Cortex of kidney (tissue), 1 donor: Measurements from ENCODE around the gene MIPOL1.
"Not testable (repeated sequence)": the region's sequence is repeated elsewhere in the genome, so short reads cannot be mapped to it uniquely, and the experiment has no call there.

ENCODE experiments used
- DNase-seq: peaks from one replicate; lab custom pipeline; 2025; lab: John Stamatoyannopoulos, UW

Gene MIPOL1

DNA sequence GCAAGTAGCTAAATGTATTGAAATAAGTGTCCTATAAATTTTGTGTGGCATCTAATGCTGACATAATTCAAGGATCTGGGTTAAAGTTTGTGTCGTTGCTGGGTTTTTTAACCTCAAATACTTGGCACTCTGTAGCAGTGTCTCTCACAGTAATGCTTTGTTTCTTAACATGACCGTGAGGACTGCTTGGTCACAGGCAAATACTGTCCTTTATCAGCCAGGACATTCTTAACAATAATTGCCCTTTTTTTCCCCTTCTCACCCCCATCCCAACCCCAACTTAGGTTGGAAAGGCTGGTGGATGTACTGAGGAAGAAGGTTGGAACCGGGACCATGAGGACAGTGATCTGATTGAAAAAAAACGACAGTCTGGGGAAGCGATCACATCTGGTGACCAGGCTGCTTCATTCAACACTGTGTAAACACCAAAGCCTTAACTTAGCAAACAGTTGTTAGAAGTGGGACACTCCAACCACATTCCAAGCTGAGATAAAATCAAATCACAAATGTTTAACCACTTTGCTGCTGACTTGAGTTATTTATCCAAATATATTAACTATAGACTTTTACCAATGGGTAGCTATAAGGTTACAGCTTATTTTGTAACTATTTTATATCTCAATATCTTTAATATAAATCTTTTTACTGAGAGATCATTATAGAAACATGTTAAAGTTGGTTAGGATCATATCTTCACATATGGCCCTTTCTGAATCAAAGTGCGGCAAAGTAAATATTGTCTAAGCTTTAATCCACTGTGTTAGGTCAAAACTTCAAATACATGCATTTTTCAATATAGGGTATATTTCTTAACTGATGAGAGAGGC, 349.1 kb downstream of the MIPOL1 start:
- no peak for DNase-seq

DNA sequence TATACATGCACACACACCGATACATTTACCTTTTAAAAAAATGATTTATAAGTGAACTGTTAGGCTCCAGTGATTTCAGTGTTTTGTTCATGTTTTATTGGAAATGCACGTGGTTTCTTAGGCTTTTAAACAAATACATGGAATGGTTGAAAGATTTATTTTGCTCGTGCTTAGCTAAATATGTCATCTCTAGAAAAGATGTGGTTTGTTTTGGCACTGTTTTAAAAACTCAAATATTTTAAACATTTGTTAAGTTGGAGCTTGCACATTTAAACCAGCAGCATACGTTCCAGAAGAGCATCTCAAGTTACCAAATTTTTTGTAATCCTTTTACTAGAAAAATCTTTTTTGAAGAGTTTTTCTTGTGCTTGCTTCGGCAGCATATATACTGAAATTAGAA, 352.8 kb downstream of the MIPOL1 start:
- no peak for DNase-seq

DNA sequence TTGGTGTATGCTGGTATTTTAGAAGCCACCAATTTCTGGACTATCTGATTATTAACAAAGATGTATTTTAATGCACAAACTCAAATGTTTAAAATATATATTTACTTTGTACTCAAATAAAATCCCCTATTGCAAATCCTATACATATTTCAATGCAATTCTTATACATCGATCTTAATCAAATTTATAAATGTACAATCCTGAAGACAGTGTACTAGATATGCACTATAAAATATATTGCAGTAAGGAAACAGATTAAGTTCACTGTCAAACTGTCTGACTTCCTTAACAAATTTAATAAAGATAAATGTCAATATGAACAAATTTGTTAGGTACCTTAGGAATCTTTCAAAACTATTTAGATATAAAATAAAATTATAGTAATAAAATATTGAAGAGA, 353.4 kb downstream of the MIPOL1 start:
- no peak for DNase-seq

DNA sequence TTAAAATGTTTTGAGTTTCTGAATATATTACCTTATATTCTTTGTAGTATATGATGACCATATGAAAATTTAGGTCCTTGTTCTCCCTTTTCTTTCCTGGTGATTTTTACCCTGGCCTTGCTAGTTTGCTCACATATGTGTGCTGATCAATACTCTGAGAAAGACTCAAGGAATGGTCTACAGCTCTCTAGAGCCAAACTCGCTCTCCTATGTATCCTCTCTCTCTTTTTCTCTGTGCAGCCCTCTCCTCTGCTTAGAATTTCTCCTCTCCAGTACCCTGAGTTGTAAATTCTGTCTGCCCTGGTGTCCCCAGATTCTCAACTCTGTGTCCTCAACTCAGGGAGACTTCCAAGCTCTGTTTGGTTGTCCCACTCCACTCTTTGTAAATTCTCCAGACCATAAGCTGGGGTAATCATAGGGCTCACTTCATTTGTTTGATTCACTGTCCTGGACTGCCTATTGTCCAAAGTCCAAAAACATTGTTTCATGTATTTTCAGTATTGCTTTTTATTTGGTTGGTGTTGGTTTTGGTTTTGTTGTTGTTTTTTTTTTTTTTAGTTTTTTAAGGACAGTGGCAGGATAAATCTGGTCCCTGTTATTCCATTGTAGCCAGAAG, 356.3 kb downstream of the MIPOL1 start:
- DNase-seq, result no peak

DNA sequence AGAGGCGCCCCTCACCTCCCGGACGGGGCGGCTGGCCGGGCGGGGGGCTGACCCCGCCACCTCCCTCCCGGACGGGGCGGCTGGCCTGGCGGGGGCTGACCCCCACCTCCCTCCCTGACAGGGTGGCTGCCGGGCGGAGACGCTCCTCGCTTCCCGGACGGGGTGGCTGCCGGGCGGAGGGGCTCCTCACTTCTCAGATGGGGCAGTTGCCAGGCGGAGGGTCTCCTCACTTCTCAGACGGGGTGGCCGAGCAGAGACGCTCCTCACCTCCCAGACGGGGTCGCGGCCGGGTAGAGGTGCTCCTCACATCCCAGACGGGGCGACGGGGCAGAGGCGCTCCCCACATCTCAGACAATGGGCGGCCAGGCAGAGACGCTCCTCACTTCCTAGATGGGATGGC, 357.9 kb downstream of the MIPOL1 start:
- DNase-seq, result not testable (repeated sequence)

DNA sequence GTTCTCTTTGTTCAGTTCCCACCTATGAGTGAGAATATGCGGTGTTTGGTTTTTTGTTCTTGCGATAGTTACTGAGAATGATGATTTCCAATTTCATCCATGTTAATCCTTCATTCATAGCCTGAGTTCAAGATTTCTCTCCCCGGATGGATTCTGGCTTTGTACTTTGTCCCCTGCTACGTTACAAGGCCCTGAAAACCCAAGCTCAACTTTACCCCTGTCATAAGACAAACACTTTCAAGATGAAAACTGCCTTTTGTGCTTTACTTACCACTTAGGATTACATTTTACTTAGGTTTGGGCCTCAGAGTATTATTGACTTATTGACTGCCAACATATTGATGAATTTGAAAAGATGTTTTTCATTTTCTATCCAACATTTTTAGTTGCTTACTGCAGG, 361.0 kb downstream of the MIPOL1 start:
- no peak for DNase-seq

DNA sequence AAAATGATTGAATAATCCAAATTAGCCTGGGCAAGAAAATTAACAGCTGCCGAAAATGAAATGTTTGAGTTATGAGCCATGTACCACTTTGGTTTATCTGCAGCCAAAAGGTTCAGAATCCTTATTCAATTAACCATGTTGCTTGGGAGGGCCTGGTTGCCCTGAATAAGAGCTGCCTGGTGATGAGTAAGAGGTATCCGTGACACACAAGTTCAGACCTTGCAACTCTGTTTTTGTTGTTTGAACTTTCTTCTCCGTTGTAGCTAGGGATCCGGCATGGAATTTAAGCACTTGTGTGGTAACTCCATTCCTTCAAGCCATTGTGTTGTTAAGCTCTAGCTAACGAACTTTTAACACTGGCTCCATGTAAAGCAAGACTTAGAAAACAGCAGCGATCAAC, 361.6 kb downstream of the MIPOL1 start:
- DNase-seq, result no peak

DNA sequence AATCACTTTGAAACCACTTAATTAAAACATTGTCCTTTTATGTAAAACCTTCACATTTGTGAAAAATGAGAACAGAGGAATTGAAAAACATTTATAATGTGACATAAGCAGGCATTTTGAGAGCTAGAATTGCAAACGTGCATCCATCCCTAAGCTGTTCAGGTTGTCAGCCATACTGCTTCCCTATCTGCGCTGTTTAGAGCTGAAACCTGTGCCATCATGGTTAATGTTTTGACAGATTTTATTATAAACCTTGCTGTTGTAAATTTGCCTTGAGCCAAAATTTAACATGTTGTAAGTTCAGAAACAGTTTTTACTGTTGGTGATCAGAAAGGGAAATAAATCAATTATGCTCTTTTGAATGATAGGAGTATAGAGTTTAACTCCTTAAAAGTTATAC, 365.5 kb downstream of the MIPOL1 start:
- no peak for DNase-seq

DNA sequence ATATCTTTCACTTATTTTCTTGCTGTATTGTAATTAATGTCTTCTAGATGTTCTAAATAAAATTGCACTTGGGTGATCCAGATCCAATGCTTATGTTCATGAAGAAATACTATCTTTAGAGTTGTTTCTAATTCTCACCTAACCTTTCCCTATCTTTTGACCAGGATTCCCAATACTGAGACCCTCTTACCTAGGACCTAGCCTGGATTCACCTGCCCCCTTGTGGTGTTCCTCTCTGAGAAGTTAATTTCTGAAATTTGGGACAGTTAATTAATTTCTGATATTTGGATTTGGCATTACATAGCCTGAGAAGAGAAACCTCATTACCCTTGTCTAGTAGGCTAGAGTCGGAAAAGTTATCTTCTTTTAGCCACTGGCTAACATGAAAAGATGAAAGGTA, 367.8 kb downstream of the MIPOL1 start:
- DNase-seq, result no peak

DNA sequence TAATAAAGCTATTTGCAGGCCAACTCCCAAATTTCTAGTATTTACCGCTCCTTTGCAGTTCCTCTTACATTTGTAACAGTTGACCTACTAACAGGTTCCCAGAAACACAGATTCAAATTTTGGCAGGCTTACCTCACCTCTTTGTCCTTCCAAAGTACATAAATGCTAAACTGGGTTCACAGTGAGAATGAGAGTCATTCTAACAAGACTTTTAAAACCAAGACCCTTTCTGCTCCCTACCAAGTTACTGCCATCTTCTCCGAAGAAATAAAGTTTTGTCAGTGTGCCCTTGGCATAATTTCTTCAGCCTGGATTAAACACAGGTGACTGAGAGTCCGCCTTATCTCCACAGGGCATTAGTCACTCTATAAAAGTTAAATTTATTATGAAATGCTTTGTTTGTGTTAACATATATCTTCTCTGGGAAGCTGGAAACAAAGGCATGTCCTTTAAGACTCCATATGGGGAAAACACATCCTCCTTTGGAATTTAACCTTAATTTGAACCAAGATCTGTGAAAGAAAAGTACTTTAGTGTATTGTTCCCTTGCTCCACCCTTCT, 369.2 kb downstream of the MIPOL1 start:
- DNase-seq, result no peak

DNA sequence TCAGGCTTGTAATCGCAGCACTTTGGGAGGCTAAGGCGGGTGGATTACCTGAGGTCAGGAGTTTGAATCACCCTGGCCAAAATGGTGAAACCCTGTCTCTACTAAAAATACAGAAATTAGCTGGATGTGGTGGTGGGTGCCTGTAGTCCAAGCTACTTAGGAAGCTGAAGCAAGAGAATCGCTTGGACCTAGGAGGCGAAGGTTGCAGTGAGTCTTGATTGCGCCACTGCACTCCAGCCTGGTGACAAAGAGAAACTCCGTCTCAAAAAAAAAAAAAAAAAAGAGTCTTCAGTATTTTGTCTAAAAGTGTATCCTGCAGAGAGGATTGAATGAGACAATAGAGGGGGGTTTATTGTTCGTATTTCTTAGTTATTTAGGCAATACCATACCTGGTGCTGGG, 372.0 kb downstream of the MIPOL1 start:
- no peak for DNase-seq

DNA sequence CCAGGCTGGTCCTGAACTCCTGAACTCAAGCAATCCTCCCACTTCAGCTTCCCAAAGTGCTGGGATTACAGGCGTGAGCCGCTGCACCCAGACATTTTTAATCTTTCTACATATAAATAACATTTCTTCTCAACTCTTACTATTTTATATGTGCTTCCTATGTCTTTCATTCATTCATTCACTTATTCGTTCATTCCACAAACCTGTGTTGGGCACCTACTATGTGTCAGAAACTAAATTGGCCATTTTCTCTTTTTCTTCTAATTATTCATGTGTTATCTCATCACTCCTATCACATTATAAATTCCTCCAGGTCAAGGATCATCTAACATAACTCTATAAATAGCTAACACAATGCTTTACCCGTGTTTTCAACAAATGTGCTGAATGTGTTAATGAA, 373.7 kb downstream of the MIPOL1 start:
- DNase-seq, result no peak

DNA sequence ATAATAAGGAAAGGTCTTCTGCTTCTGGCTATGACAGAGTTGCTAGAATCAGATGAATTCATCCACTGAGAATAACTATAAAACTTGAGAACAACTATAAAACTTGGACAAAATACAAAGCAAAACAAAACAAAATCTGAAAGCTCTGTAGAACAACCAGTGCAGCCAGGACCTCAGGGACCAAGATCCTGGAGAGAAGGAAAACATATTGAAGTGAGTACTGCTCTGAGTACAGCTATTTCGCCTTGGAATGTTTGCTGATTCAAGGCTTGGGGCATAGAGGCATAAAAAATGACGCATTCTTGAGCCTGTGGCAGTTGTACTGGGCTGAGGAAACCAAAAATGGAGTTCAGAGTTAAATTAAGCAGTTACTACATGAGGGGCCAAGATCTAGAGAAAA, 375.6 kb downstream of the MIPOL1 start:
- no peak for DNase-seq

DNA sequence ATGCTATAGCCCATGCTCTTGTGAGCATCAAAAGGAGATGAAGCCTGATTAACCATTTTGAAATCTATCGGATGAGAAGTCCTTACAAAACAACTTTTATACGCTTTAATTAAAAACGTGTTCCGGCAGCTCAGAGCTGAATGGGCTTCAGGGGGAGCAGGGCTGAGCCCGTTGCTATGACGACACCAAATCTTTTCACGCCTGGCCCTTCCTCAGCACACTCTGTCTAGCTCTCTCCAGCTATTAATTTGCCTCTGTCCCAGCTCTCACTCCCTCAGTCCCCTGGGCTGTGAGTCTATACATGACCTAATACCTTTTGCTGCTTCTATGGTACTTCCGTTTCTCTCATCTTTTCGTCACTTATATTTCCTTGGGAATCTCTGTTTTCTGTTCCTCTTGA, 381.5 kb downstream of the MIPOL1 start:
- DNase-seq, result no peak

DNA sequence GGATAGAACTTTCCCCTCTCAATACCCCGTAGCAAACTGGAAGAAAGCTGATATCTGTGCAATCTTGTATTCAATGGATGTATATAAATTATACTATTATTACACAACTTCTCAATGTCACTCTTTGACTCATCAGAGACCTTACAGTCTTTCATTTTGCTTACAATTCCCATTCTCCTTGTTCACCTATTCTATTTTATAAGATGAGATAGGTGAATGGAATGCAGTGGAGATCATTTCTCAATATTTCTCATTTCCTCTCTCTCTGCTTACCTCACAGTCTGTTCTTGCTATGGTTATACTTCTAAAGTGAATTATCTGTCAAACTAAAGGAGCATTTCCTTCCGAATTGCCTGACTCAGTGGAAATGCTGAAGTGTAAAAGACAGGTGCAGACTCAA, 382.4 kb downstream of the MIPOL1 start:
- DNase-seq, result no peak

DNA sequence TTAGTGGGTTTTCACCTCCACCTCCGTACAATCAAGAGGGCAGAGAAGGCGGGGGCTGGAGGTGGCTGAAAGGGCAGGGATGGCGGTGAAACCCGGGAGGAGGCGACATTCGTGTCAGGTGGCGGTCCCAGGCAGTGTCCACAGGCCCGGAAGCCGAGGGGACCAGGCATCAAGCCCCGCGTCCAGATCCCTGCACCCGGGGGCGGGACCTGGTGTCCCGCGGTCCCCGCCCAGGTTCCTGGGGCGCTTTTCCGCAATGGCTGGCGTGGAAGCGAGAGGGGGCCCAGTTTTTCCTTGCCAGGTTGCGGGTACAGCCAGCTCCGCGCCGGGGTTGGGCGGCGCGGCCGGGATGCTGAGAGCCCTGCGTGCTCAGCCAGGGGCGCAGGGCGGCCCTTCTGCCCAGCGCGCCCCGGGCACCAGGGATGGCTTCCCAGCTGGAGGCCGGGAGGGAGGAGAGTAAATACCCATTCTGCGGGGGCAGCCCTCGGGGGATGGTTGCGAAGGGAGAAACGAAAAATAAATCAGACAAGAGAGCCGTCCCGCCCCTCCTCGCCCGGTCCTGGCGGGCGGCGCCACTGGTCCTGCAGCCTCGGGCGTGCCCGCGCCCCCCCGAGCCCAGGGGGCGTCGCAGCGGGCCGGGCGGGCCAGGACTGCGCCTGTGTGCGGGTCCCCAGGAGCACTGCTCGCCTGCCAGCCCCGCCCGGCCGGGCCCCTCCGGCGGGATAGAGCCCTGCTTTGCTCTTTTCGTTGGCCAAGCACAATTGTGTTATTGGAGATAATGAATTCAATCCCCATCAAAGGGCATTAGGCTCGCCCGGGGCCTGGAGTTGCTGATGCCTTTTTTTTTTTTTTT, 385.8 kb downstream of the MIPOL1 start:
- no peak for DNase-seq

DNA sequence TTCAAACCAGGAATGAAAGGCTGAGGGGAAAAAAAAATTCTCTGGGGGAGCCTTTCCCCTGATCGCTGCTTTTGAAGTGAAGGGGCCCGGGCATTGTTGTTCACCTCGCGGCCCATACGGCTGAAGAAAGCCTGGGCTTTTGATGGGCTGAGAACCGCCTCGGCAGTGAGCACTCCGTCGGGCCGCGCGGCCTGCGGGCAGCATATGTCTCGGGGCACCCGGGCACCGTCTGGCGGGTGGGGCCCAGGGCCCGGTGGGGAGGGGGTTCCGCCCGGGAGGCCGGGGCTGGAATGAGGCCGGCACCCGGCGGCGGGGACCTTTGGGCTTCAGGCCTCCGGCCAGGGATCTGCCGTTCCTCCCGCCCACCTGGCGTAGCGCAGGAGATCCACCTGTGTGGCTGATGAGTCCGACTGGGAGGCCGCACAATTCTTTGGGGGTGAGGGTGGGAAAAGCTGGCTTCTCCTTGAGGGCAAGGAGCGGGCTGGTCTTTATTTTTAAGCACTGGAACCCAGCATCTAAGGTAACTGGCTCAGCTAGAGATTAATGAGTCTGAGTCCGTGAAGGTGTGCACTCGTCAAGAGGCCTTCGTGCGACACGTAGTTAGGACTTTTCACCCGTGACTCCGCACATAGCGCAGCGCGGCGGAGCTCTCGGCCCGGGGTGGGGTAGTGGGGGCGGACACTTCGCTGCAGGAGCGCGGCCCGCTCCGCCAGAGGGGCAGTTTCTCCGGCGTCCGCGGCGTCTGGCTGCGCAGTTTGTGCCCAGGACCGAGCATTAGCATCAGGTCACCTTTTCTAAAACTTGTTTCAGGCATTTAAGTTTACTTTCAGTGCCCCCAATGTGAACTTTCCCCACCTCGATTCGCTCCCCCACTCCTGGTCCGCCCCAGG, 386.7 kb downstream of the MIPOL1 start:
- no peak for DNase-seq

DNA sequence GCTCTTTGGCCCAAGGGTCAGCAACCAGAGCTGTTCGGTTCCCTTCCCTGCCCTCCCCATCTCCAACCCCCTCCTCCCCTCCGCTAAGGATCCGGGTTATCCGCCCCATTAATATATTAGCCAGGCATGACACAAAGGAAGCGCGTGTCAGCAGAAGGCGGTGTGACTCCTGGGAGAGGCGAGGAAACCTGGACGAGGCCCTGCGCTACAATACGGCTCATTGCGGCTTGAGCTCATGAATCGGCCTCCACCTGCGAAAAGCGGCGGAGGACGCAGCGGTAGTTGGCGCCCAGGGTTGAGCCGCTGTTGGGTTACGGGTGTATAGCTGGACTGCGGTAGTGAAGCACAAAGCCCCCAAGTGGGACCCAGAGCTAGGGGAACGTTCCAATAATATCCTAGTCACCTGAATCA, 387.4 kb downstream of the MIPOL1 start:
- DNase-seq, result no peak

DNA sequence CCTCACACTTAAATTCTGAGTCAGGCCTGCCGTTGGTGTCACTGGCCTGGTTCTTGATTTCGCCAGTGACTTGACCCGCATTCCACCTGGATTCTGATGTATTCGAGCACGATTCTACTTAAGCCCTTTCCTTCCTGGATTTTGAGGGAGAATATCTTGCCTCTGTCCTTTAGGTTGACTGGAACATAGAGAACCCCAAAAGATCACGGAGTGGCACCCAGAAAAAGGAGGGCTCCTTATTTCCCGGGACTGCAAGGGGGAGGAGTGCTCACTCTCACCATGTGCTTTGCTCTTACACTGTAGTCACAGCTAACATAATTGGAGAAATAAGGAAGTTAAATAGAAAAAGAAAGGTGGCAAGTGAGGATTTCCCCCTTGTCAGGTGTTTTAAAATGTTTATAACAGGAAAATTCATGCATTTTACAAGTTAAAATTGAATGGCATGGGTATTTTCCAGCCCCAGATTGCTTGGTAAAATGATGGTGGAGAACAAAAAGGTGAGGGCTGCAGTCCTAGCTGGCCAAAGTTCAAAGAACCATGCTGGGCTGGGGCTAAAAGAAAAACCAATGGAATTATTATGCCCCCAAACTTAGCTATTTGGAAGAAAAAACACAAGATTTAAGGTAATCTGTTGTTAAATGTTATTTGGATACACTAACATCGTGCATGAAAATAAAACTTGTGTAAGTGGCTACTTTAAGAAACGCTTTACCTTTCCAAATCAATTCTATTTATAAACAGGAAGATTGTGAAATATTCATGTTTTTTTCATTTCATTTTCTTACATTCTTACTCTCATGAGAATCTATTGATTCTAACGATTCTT, 388.4 kb downstream of the MIPOL1 start:
- no peak for DNase-seq

DNA sequence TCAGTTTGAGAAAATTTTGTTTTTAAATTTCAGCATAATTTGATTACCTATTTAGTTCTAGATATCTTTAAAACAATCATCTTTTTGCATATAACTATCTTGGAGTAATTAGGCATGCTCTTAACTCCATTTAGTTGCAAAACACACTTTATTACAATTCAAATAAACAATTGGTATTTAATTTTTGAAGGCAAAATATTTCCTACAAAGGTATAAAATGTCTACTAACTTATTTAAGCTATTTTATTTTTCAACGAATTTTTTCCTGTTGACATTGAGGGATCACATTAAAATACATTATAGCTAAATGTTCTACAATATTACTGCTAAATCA, 389.0 kb downstream of the MIPOL1 start:
- no peak for DNase-seq
